Activated gamma-delta T cell treated with anti-CD3 and anti-CD28 coated beads, Interleukin-2, amount 50 U/mL, for 16 hours (primary cell): ENCODE results near the gene ARHGAP25.

Source experiments
- DNase-seq: peaks from one replicate; pipeline ENCODE4 v3.0.0-alpha.2; 2020; ENCODE audit warnings: low read depth

Gene ARHGAP25

GRCh38 chr2:68734688-68735525 is at the start of gene ARHGAP25:
Gene ARHGAP25, plus strand, starts transcription at chr2:68734811. Its CDS starts 389 bp downstream, at chr2:68735200.
- DNase-seq = peak; percentile 22

GRCh38 chr2:68686178-68686577 is 48.4 kb upstream of the ARHGAP25 start:
- no peak for DNase-seq

GRCh38 chr2:68687018-68687417 is 47.6 kb upstream of the ARHGAP25 start:
- DNase-seq = no peak

- no peak for DNase-seq
These were observed 44.8 kb upstream of the ARHGAP25 start for GRCh38 chr2:68689553-68690537.

GRCh38 chr2:68690851-68691250 is 43.8 kb upstream of the ARHGAP25 start:
- no peak for DNase-seq

- no peak for DNase-seq
These were observed 42.1 kb upstream of the ARHGAP25 start for GRCh38 chr2:68692511-68692910.

GRCh38 chr2:68693951-68694350 is 40.7 kb upstream of the ARHGAP25 start:
- DNase-seq = no peak

- no peak for DNase-seq
These were observed 38.6 kb upstream of the ARHGAP25 start for GRCh38 chr2:68695971-68696370.

- DNase-seq = no peak
These were observed 38.1 kb upstream of the ARHGAP25 start for GRCh38 chr2:68696554-68696953.

- no peak for DNase-seq
These were observed 35.8 kb upstream of the ARHGAP25 start for GRCh38 chr2:68698567-68699377.

GRCh38 chr2:68700560-68700959 is 34.1 kb upstream of the ARHGAP25 start:
- no peak for DNase-seq

- DNase-seq = no peak
These were observed 28.0 kb upstream of the ARHGAP25 start for GRCh38 chr2:68706637-68707036.

GRCh38 chr2:68708629-68709028 is 26.0 kb upstream of the ARHGAP25 start:
- no peak for DNase-seq

- DNase-seq = no peak
These were observed 25.1 kb upstream of the ARHGAP25 start for GRCh38 chr2:68709421-68709911.

GRCh38 chr2:68710336-68710735 is 24.3 kb upstream of the ARHGAP25 start:
- DNase-seq = no peak

- DNase-seq = no peak
These were observed 23.9 kb upstream of the ARHGAP25 start for GRCh38 chr2:68710756-68711155.

- DNase-seq = no peak
These were observed 19.7 kb upstream of the ARHGAP25 start for GRCh38 chr2:68714866-68715265.

GRCh38 chr2:68715353-68716041 is 19.1 kb upstream of the ARHGAP25 start:
- DNase-seq = no peak

GRCh38 chr2:68716604-68717304 is 17.9 kb upstream of the ARHGAP25 start:
- no peak for DNase-seq

GRCh38 chr2:68717305-68717661 is 17.3 kb upstream of the ARHGAP25 start:
- no peak for DNase-seq

- DNase-seq = no peak
These were observed 14.7 kb upstream of the ARHGAP25 start for GRCh38 chr2:68719912-68720311.
